Esophagus muscularis mucosa (tissue), 3 donors: Measurements from ENCODE around the gene SLC23A2.

Experiments used
- CTCF ChIP-seq, 3 experiments: fragments of 200-600 bp in 2 of 3; fragments of 450-650 bp in 1 of 3; sonication (generic) in 2 of 3; IDR thresholded peaks; one replicate each; pipeline ENCODE4 v1.5.1; 2017 to 2019; ENCODE audit warnings: antibody characterized with exemption in 3 of 3, mild to moderate bottlenecking in 2 of 3, moderate library complexity in 1 of 3
- POLR2A ChIP-seq: fragments of 450-650 bp; IDR thresholded peaks from one replicate; pipeline ENCODE4 v1.6.1; 2017; ENCODE audit warnings: antibody characterized with exemption, moderate library complexity, mild to moderate bottlenecking, low read depth
- POLR2AphosphoS5 ChIP-seq, 2 donors: sonication (generic); formaldehyde crosslinking; IDR thresholded peaks; one replicate each; pipeline ENCODE4 v1.6.1; 2017; ENCODE audit warnings: antibody characterized with exemption in 2 of 2

DNA sequence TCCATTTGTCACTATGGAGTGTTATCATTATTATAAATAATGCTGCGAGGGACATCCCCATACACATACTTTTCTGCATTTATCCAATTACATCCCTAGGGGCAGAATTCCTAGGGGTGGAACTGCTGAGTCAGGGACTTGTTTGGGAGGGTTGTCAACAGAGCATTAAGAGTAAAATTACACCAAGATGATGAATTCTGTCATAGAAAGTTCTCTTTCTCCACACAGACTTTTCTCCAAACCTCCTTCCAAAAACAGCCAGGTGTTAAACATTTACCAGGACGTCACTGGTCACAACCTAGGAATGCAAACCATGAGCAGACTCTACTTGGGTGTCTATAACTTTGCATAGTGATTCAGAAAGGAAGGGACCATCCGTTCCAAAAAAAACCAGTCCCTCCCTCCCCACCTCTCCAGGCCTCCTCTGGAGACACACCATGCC is 184.1 kb downstream of the SLC23A2 start:
- TF ChIP-seq CTCF (IDR thresholded peaks at IDR 0.05) (no peak), POLR2AphosphoS5 (IDR thresholded peaks at IDR 0.05) (no peak), POLR2A (no peak)
